Activated naive CD4-positive, alpha-beta T cell treated with anti-CD3 and anti-CD28 coated beads for 36 hours (primary cell): ENCODE results near the gene RFX8. TPM values are rescaled to one million over a fixed set of nuclear protein-coding genes. Genes with fewer than 3 reads are reported as not detected.

Experiments
- CTCF ChIA-PET: fragments of 350-600 bp; sonication (Branson Sonifier 250); formaldehyde crosslinking; loops from one replicate; lab custom pipeline; 2021; ENCODE audit warnings: antibody characterized with exemption; lab: Charles Lee
- DNase-seq: peaks from one replicate; pipeline ENCODE4 v3.0.0-alpha.2; 2020
- H3K27ac Mint-ChIP-seq: one replicate; pipeline ENCODE4 v1.8.0; 2021; ENCODE audit warnings: mild to moderate bottlenecking, mixed read lengths
- H3K27me3 Mint-ChIP-seq: one replicate; pipeline ENCODE4 v1.8.0; 2021; ENCODE audit warnings: low read depth, mixed read lengths
- H3K36me3 Mint-ChIP-seq: one replicate; pipeline ENCODE4 v1.8.0; 2021; ENCODE audit warnings: low read depth, mixed read lengths
- H3K4me1 Mint-ChIP-seq: one replicate; pipeline ENCODE4 v1.8.0; 2021; ENCODE audit warnings: low read depth, mixed read lengths
- H3K4me3 Mint-ChIP-seq: one replicate; pipeline ENCODE4 v1.8.0; 2021; ENCODE audit warnings: mild to moderate bottlenecking, moderate library complexity, mixed read lengths
- H3K9me3 Mint-ChIP-seq: one replicate; pipeline ENCODE4 v1.8.0; 2021; ENCODE audit warnings: mixed read lengths
- intact Hi-C: fragments of 100-400 bp; cut with micrococcal nuclease; formaldehyde crosslinking; loops from one replicate; pipeline ENCODE4 v1.15.1; 2023
- total RNA-seq, 2 experiments: library from RNA; stranded (reverse); gene quantifications; one replicate each; pipeline ENCODE4 v1.2.3, GENCODE V29; 2021

RFX8 gene
- total RNA-seq, 2 experiments from 2014 or later = 0.60 to 0.64 TPM

GRCh38 chr2:101435001-101435862 is 39.7 kb downstream of the RFX8 start:
- no peaks in the 10 kb centered on the region for H3K9me3 Mint-ChIP-seq
- H3K4me1 Mint-ChIP-seq = no peaks in the 10 kb centered on the region
- no peak overlapping the region for H3K27ac Mint-ChIP-seq
- no peaks in the 10 kb centered on the region for H3K36me3 Mint-ChIP-seq
- no peak overlapping the region for H3K4me3 Mint-ChIP-seq
- H3K27me3 Mint-ChIP-seq = no peaks in the 10 kb centered on the region
- no peak for DNase-seq
- intact Hi-C loops = no loop called here
- CTCF ChIA-PET = interaction anchor here (0.6 to 1.1 kb wide), 2 partner anchors 24 to 396 kb away, joined by 3 to 5 read pairs; no protein-coding TSS in a partner anchor

- H3K36me3 Mint-ChIP-seq = no peaks in the 10 kb centered on the region
- no peak for DNase-seq
- CTCF ChIA-PET = no interaction called here
- H3K4me1 Mint-ChIP-seq = no peaks in the 10 kb centered on the region
- H3K27me3 Mint-ChIP-seq = no peaks in the 10 kb centered on the region
- no peak overlapping the region for H3K4me3 Mint-ChIP-seq
- H3K9me3 Mint-ChIP-seq = no peaks in the 10 kb centered on the region
- intact Hi-C loops = no loop called here
- no peak overlapping the region for H3K27ac Mint-ChIP-seq
Observed at GRCh38 chr2:101433465-101433864, 41.4 kb downstream of the RFX8 start.

- intact Hi-C loops = no loop called here
- Mint-ChIP-seq H3K9me3 (no peaks in the 10 kb centered on the region), H3K27me3 (no peaks in the 10 kb centered on the region), H3K36me3 (no peaks in the 10 kb centered on the region), H3K4me1 (no peaks in the 10 kb centered on the region), H3K27ac (no peak overlapping the region), H3K4me3 (no peak overlapping the region)
- CTCF ChIA-PET = interaction anchor here (0.7 kb wide), 1 partner anchor 14 kb away, joined by 3 read pairs; no protein-coding TSS in a partner anchor
- no peak for DNase-seq
Observed at GRCh38 chr2:101432411-101433181, 42.3 kb downstream of the RFX8 start.

GRCh38 chr2:101431486-101431885 is 43.4 kb downstream of the RFX8 start:
- Mint-ChIP-seq H3K36me3 (no peaks in the 10 kb centered on the region), H3K9me3 (no peaks in the 10 kb centered on the region), H3K27me3 (no peaks in the 10 kb centered on the region), H3K27ac (no peak overlapping the region), H3K4me1 (no peaks in the 10 kb centered on the region), H3K4me3 (no peak overlapping the region)
- DNase-seq = no peak
- intact Hi-C loops = no loop called here
- CTCF ChIA-PET = interaction anchor here (0.7 kb wide), 1 partner anchor 13 kb away, joined by 4 read pairs; no protein-coding TSS in a partner anchor

GRCh38 chr2:101430156-101430555 is 44.8 kb downstream of the RFX8 start:
- no peak overlapping the region for H3K4me3 Mint-ChIP-seq
- DNase-seq = no peak
- intact Hi-C loops = no loop called here
- no peaks in the 10 kb centered on the region for H3K27me3 Mint-ChIP-seq
- H3K27ac Mint-ChIP-seq = no peak overlapping the region
- no peaks in the 10 kb centered on the region for H3K4me1 Mint-ChIP-seq
- CTCF ChIA-PET = no interaction called here
- no peaks in the 10 kb centered on the region for H3K9me3 Mint-ChIP-seq
- H3K36me3 Mint-ChIP-seq = no peaks in the 10 kb centered on the region

GRCh38 chr2:101429453-101429852 is 45.5 kb downstream of the RFX8 start:
- Mint-ChIP-seq H3K4me3 (no peak overlapping the region), H3K4me1 (no peaks in the 10 kb centered on the region), H3K36me3 (no peaks in the 10 kb centered on the region), H3K27ac (no peak overlapping the region), H3K9me3 (no peaks in the 10 kb centered on the region), H3K27me3 (no peaks in the 10 kb centered on the region)
- intact Hi-C loops = no loop called here
- CTCF ChIA-PET = interaction anchor here (0.9 to 1.0 kb wide), 2 partner anchors 11 to 43 kb away, joined by 3 read pairs; partner anchors contain the start of gene CREG2
- DNase-seq = no peak

- Mint-ChIP-seq H3K4me1 (no peaks in the 10 kb centered on the region), H3K27me3 (no peaks in the 10 kb centered on the region)
- CTCF ChIA-PET = interaction anchor here (1.0 to 1.6 kb wide), 2 partner anchors 9 to 42 kb away, joined by 3 to 5 read pairs; partner anchors contain the start of gene CREG2
Observed at GRCh38 chr2:101428422-101429176, 46.3 kb downstream of the RFX8 start.

GRCh38 chr2:101427743-101428142 is 47.2 kb downstream of the RFX8 start:
- Mint-ChIP-seq H3K36me3 (no peaks in the 10 kb centered on the region), H3K4me1 (no peaks in the 10 kb centered on the region), H3K4me3 (no peak overlapping the region), H3K9me3 (no peaks in the 10 kb centered on the region), H3K27ac (no peak overlapping the region), H3K27me3 (no peaks in the 10 kb centered on the region)
- no peak for DNase-seq
- intact Hi-C loops = no loop called here
- CTCF ChIA-PET = interaction anchor here (1.6 kb wide), 1 partner anchor 8 kb away, joined by 5 read pairs; no protein-coding TSS in a partner anchor

More at GRCh38 chr2:101428422-101429176, 46.3 kb downstream of the RFX8 start:
- no peaks in the 10 kb centered on the region for H3K36me3 Mint-ChIP-seq
- no peak overlapping the region for H3K4me3 Mint-ChIP-seq
- intact Hi-C loops = no loop called here
- H3K27ac Mint-ChIP-seq = no peak overlapping the region
- no peak for DNase-seq
- no peaks in the 10 kb centered on the region for H3K9me3 Mint-ChIP-seq

GRCh38 chr2:101427240-101427639 is 47.7 kb downstream of the RFX8 start:
- DNase-seq = no peak
- intact Hi-C loops = no loop called here
- Mint-ChIP-seq H3K27me3 (no peaks in the 10 kb centered on the region), H3K4me3 (no peak overlapping the region), H3K36me3 (no peaks in the 10 kb centered on the region), H3K9me3 (no peaks in the 10 kb centered on the region), H3K4me1 (no peaks in the 10 kb centered on the region), H3K27ac (no peak overlapping the region)
- CTCF ChIA-PET = no interaction called here

GRCh38 chr2:101426822-101427221 is 48.1 kb downstream of the RFX8 start:
- intact Hi-C loops = no loop called here
- Mint-ChIP-seq H3K27ac (no peak overlapping the region), H3K4me1 (no peaks in the 10 kb centered on the region), H3K36me3 (no peaks in the 10 kb centered on the region), H3K4me3 (no peak overlapping the region), H3K9me3 (no peaks in the 10 kb centered on the region), H3K27me3 (no peaks in the 10 kb centered on the region)
- DNase-seq = no peak
- CTCF ChIA-PET = no interaction called here

GRCh38 chr2:101420623-101421022 is 54.3 kb downstream of the RFX8 start:
- Mint-ChIP-seq H3K36me3 (no peaks in the 10 kb centered on the region), H3K4me3 (no peak overlapping the region), H3K27ac (no peak overlapping the region), H3K27me3 (no peaks in the 10 kb centered on the region), H3K4me1 (no peaks in the 10 kb centered on the region), H3K9me3 (no peaks in the 10 kb centered on the region)
- CTCF ChIA-PET = interaction anchor here (0.7 to 1.9 kb wide), 3 partner anchors 8 to 418 kb away, joined by 3 to 5 read pairs (median 3); no protein-coding TSS in a partner anchor
- no peak for DNase-seq
- intact Hi-C loops = no loop called here
